Measurements from ENCODE around the gene TFF3.
"Not testable (repeated sequence)": the region's sequence is repeated elsewhere in the genome, so short reads cannot be mapped to it uniquely, and the experiment has no call there.

The TFF3 gene

DNA sequence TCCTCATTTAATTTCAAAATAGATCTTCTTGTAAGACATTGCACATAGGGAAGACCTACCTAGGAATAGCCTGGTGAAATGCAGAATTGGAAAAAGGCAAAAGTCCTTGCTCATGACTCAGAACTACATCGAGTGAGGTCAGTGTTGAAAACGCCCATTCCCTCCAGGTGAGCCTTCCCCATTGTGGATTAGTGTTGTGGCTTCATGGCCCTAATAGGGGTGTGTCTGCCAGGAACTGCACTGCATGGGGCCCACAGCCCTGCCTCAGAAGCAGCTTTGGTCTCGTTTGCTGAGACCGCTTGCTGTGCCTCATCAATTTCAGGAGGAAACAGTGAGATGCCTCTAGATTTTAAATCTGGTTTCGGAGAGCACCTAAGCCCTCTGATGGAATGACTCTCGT is 17.0 kb downstream of the TFF3 start:
- H3K36me3 Mint-ChIP-seq (ENCODE audit: low read depth), result peaks cover 4% of the 10 kb centered on the region
- ATAC-seq, result no peak
- H3K27me3 Mint-ChIP-seq, result no peaks in the 10 kb centered on the region
- no peaks in the 10 kb centered on the region for H3K9me3 Mint-ChIP-seq
- DNase-seq, result no peak
- peaks cover 5% of the 10 kb centered on the region for H3K4me1 Mint-ChIP-seq
- H3K4me3 Mint-ChIP-seq, result no peak overlapping the region
- H3K27ac Mint-ChIP-seq, result no peak overlapping the region

DNA sequence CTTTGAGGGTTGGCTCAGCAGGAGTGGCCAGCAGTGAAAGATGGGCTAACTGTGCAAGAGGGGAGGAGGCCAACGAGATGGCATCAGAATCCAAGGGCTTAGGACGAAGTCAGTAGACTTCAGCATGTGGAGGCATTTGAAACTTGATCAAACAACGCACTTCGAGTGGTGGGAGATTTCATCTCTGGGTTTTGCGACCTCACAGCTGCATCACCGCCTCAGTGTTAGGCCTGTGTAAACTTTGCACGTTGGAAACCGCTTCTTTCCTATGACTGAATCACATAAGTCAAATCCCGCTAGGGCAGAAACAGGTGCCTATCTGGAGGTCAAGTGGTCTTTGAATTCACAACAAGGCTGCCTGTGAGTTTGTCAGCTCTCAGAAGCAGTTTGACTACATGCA is 17.8 kb downstream of the TFF3 start:
- Mint-ChIP-seq H3K27ac (no peak overlapping the region), H3K36me3 (ENCODE audit: low read depth) (peaks cover 4% of the 10 kb centered on the region), H3K4me1 (peaks cover 5% of the 10 kb centered on the region)

DNA sequence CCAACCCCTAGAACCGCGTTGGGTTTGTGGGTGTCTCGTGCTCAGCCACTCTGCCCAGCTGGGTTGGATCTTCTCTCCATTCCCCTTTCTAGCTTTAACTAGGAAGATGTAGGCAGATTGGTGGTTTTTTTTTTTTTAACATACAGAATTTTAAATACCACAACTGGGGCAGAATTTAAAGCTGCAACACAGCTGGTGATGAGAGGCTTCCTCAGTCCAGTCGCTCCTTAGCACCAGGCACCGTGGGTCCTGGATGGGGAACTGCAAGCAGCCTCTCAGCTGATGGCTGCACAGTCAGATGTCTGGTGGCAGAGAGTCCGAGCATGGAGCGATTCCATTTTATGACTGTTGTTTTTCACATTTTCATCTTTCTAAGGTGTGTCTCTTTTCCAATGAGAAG is 18.7 kb downstream of the TFF3 start:
- H3K27ac Mint-ChIP-seq, result no peak overlapping the region
- no peaks in the 10 kb centered on the region for H3K27me3 Mint-ChIP-seq
- H3K36me3 Mint-ChIP-seq (ENCODE audit: low read depth), result peaks cover 4% of the 10 kb centered on the region
- H3K4me1 Mint-ChIP-seq, result peaks cover 5% of the 10 kb centered on the region
- ATAC-seq, result no peak
- DNase-seq, result no peak
- H3K4me3 Mint-ChIP-seq, result no peak overlapping the region
- no peaks in the 10 kb centered on the region for H3K9me3 Mint-ChIP-seq

More for the DNA sequence above, 17.8 kb downstream of the TFF3 start:
- no peak for DNase-seq
- H3K27me3 Mint-ChIP-seq, result no peaks in the 10 kb centered on the region
- H3K9me3 Mint-ChIP-seq, result no peaks in the 10 kb centered on the region
- no peak overlapping the region for H3K4me3 Mint-ChIP-seq
- no peak for ATAC-seq

DNA sequence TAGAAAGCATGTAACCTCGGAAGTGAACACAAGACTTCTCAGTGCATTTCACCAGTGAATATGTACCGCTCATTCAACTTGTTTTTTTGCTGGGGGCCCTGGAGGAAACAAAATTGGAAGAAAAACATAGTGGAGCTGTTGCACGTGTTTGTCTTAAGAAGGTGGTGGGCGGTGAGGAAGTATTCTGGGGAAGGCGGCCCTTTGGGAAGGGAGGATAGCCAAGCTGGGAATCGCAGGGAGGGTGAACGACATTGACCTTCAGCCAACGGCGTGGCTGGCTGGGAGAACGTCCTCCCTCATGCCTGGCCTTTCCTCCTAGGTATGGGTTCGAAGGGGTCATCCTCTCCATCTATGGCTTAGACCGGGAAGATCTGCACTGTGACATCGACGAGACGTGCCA is 19.4 kb downstream of the TFF3 start:
- no peak for DNase-seq
- no peaks in the 10 kb centered on the region for H3K27me3 Mint-ChIP-seq
- H3K36me3 Mint-ChIP-seq (ENCODE audit: low read depth), result peaks cover 4% of the 10 kb centered on the region
- ATAC-seq, result no peak
- no peaks in the 10 kb centered on the region for H3K9me3 Mint-ChIP-seq
- no peak overlapping the region for H3K27ac Mint-ChIP-seq
- no peak overlapping the region for H3K4me3 Mint-ChIP-seq
- H3K4me1 Mint-ChIP-seq, result peaks cover 5% of the 10 kb centered on the region

DNA sequence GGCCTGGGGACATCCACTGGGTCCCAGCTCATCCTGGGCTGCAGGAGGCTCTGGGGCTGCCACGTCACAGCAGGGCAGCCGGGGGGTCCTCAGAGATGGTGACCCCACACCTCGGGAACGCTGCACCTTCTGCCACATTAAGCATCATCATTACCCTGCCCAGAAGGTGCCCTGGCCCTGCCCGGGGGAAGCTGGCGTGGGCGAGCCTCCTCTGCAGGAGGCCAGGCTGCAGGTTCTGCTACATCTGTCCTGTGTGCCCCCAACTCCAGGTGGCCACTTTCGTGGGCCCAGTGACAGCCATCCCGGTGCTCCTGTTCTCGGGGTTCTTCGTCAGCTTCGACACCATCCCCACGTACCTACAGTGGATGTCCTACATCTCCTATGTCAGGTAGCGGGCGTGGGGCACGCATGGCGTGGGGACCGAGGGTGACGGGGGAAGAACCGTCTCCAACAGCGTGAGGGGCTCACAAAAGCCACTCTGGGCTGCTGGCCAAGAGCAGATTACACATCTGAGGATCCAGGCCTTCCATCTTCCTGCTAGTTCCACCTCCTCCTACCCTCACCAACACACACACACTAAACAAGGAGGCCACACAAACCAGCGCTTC is 20.8 kb downstream of the TFF3 start:
- H3K4me3 Mint-ChIP-seq, result no peak overlapping the region
- H3K27ac Mint-ChIP-seq, result no peak overlapping the region

DNA sequence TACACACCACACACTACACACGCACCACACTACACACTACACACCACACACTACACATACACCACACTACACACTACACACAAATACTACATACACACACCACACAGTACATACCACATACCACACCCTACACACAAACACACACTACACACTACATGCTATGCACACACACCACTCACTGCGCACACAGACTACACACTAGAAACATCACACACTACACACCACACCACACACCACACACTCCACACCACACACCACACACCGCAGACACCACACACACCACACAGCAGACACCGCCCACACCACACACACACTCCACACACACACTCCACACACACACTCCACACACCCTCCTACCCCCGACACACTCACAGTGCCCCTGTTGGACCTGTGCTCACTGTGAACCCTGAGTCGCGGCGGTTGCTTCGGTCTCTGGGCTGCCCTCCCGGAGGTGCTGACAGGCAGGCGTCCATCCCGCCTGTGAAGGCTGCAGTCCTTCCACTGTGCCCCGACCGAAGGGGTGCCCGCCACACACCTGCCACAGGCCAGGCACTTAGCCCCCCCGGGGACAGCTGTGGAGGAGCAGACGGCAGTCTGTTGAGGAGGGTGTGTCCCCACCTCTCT is 21.4 kb downstream of the TFF3 start:
- no peak for ATAC-seq
- Mint-ChIP-seq H3K36me3 (ENCODE audit: low read depth) (peaks cover 9% of the 10 kb centered on the region), H3K4me1 (no peaks in the 10 kb centered on the region), H3K27me3 (no peaks in the 10 kb centered on the region), H3K4me3 (no peak overlapping the region), H3K9me3 (no peaks in the 10 kb centered on the region), H3K27ac (no peak overlapping the region)
- no peak for DNase-seq

More for the DNA sequence above, 20.8 kb downstream of the TFF3 start:
- Mint-ChIP-seq H3K9me3 (no peaks in the 10 kb centered on the region), H3K36me3 (ENCODE audit: low read depth) (peaks cover 4% of the 10 kb centered on the region), H3K27me3 (no peaks in the 10 kb centered on the region), H3K4me1 (peaks cover 4% of the 10 kb centered on the region)
- ATAC-seq (no peak), DNase-seq (no peak)

DNA sequence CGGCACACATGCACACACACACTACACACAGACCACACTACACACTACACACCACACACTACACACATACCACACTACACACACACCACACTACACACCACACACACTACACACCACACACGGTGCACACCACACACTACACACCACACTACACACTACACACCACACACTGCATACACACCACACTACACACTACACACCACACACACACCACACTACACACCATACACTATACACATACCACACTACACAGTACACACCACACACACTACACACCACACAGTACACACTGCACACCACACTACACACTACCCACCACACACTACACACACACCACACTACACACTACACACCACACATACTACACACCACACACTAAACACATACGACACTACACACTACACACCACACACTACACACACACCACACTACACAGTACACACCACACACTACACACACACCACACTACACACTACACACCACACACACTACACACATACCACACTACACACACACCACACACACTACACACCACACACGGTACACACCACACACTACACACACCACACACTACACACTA is 22.6 kb downstream of the TFF3 start:
- H3K4me3 Mint-ChIP-seq, H3K27me3 Mint-ChIP-seq, H3K9me3 Mint-ChIP-seq, ATAC-seq, DNase-seq, H3K27ac Mint-ChIP-seq, H3K4me1 Mint-ChIP-seq: not testable (repeated sequence)
- peaks cover 10% of the 10 kb centered on the region for H3K36me3 Mint-ChIP-seq (ENCODE audit: low read depth)

DNA sequence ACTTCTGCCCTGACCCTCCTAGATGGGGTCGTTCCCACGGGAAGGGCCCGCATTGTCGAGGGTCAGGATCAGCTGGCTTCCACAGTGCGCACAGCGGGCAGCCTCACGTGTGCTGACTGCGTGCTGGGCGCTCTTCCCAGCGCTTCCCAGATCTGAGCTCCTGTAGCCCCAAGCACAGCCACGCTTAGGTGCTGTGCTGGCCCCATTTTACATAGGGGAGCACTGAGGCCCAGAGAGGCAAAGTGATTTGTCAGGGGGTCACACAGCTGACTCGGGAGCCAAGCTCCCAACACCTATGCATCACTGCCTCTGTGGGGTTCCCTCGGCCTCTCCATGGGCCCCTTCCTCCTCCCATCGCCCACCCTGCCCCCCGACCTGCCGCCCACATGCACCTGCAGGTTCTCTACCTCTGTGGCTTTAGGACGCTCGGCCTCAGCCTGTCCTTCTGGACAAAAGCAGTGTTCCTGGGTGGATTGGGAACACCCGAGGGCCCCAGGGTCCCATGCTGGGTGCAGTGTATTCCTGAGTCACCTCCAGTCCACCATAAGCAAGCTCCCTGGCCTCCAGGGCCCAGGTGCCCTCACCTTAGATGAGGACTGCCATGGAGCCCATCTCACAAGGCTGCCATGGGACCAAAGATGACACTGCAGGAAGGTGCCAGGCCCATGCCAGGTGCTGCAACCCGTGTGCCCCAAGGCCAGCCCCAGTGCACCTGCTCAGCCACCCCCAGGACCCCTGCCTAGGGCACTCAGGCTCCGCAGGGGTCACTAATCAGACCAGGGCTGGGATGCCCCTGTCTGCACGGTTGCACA is 23.3 kb downstream of the TFF3 start:
- Mint-ChIP-seq H3K9me3 (no peaks in the 10 kb centered on the region), H3K27me3 (no peaks in the 10 kb centered on the region), H3K36me3 (ENCODE audit: low read depth) (peaks cover 11% of the 10 kb centered on the region), H3K4me1 (no peaks in the 10 kb centered on the region), H3K4me3 (no peak overlapping the region), H3K27ac (no peak overlapping the region)
- ATAC-seq, result peak; percentile 18
- no peak for DNase-seq

DNA sequence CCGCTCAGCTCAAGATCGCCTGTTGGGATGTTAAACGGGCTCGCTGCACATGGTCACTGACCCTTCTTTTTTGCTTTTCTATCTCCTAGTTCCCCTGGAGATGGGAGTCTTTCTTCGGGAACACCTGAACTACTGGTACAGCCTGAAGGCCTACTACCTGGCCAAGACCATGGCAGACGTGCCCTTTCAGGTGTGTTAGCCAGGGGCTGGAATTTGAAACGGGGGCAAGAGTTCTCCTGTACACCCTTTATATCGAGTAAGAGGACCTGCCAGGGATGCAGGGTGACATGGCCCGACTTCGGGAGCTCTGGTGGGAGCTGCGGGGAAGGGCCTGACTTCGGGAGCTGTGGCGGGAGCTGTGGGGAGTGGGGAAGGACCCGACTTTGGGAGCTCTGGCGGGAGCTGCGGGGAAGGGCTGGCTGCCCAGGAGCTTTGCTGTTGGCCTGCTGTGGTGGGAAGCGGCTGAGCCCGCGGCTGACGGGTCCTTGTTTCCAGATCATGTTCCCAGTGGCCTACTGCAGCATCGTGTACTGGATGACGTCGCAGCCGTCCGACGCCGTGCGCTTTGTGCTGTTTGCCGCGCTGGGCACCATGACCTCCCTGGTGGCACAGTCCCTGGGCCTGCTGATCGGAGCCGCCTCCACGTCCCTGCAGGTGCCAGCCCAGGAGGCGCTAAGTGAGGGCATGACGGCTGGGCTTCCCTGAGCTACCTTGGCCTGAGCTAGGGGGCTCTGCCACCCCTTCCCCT is 24.0 kb downstream of the TFF3 start:
- DNase-seq (no peak), ATAC-seq (no peak)
- peaks cover 5% of the 10 kb centered on the region for H3K4me1 Mint-ChIP-seq
- no peak overlapping the region for H3K4me3 Mint-ChIP-seq
- no peak overlapping the region for H3K27ac Mint-ChIP-seq
- H3K36me3 Mint-ChIP-seq (ENCODE audit: low read depth), result peaks cover 14% of the 10 kb centered on the region
- H3K9me3 Mint-ChIP-seq, result no peaks in the 10 kb centered on the region
- H3K27me3 Mint-ChIP-seq, result no peaks in the 10 kb centered on the region

DNA sequence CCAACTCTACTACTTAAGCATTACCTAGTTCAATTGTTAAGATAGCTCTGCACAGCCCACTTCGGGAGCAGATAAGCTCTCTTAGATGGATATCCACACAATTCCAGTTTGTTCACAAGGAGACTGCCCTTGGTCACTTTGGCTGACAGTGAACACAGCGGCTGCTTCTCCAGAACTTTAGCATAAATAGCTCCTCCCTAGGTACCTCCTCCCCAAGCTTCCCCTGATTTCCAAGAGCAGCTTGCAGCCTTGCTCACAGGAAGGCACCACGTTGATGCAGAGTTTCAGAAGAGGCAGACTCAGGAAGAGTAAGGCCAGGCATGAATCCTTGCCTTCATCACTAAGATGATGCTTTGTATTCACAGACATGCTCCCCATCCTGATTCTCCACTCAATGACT is 24.7 kb downstream of the TFF3 start:
- DNase-seq (no peak), ATAC-seq (no peak)
- Mint-ChIP-seq H3K4me1 (peaks cover 11% of the 10 kb centered on the region), H3K36me3 (ENCODE audit: low read depth) (peaks cover 14% of the 10 kb centered on the region), H3K27me3 (no peaks in the 10 kb centered on the region), H3K27ac (no peak overlapping the region), H3K4me3 (no peak overlapping the region), H3K9me3 (no peaks in the 10 kb centered on the region)

DNA sequence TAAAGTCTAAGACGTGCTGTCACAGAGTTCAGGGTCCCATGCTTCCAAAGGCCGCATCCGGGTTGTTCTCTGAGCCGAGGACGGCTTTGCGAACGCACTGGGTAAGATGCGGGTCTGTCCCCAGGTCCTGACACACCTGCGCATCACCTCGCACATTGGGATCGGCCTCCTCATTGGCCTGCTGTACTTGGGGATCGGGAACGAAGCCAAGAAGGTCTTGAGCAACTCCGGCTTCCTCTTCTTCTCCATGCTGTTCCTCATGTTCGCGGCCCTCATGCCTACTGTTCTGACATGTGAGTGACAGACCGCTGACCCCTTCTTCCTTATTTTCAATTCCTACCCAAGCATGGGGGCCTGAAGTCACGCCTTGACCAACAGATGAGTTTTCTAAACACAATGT is 25.3 kb downstream of the TFF3 start:
- no peak for DNase-seq
- H3K36me3 Mint-ChIP-seq (ENCODE audit: low read depth), result peaks cover 12% of the 10 kb centered on the region
- ATAC-seq, result no peak
- H3K27me3 Mint-ChIP-seq, result no peaks in the 10 kb centered on the region
- H3K9me3 Mint-ChIP-seq, result no peaks in the 10 kb centered on the region
- H3K4me1 Mint-ChIP-seq, result peaks cover 11% of the 10 kb centered on the region
- no peak overlapping the region for H3K4me3 Mint-ChIP-seq
- no peak overlapping the region for H3K27ac Mint-ChIP-seq

DNA sequence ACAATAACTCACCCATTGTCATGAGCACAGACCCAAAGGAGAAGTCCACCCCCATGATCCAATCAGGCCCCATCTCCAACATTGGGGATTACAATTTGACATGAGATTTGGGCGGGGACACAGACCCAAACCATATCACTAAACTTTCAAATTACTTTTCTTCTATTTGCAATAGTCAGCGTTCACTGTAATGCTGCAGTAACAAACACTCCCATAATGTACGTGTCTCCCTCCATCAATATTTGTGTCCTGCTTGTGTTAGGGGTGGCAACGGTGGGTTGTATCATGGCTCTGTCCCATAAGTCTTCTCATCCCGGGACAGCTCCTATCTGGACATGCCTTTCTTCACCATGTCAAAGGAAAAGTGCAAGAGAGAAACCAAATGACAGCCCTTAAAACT is 26.2 kb downstream of the TFF3 start:
- H3K4me1 Mint-ChIP-seq, result peaks cover 11% of the 10 kb centered on the region
- no peak for DNase-seq
- H3K27me3 Mint-ChIP-seq, result no peaks in the 10 kb centered on the region
- H3K4me3 Mint-ChIP-seq, result no peak overlapping the region
- no peaks in the 10 kb centered on the region for H3K9me3 Mint-ChIP-seq
- no peak overlapping the region for H3K27ac Mint-ChIP-seq
- H3K36me3 Mint-ChIP-seq (ENCODE audit: low read depth), result peaks cover 10% of the 10 kb centered on the region
- no peak for ATAC-seq

DNA sequence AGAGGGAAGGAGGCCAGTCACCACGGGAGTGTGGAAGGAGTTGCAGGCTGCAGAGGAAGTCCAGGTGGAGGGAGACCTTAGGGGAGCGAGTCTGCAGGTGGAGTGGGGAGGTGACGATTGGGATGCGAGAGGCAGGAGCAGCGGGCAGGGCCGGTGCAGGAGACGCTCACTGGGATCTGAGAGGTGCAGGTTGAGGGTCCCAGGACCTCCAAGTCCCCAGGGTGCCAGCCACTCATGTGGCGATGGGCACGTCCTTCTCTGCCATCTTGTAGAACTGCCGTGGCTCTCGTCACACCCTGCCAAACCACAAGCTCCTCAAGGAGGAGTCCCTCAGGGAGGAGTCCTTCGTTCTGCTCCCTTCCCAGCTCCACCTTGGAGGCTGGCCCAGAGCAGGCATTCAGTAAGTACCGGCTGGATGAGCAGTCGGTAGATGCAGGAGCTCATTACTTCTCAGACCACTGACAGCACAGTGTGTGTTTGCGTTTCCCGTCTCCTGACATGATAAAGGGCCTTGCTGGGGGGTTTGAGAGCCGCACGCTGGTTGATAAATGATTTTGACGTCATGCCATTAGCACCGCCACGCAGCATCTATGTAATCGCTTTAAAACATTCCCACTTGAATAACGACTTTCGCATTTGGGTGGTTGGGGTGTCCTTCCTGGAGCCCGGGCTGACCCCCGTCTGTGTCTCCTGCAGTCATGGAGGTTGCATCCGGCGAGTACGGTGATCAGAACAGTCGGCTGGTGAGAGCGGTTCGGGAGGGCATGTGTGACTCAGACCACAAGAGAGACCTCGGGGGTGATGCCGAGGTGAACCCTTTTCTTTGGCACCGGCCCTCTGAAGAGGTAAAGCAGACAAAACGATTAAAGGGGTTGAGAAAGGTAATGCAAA is 27.8 kb downstream of the TFF3 start:
- H3K4me1 Mint-ChIP-seq, result peaks cover 11% of the 10 kb centered on the region
- H3K27me3 Mint-ChIP-seq, result no peaks in the 10 kb centered on the region
- ATAC-seq (no peak), DNase-seq (no peak)
- H3K9me3 Mint-ChIP-seq, result no peaks in the 10 kb centered on the region
- H3K4me3 Mint-ChIP-seq, result no peak overlapping the region
- H3K36me3 Mint-ChIP-seq (ENCODE audit: low read depth), result peaks cover 10% of the 10 kb centered on the region
- H3K27ac Mint-ChIP-seq, result no peak overlapping the region

DNA sequence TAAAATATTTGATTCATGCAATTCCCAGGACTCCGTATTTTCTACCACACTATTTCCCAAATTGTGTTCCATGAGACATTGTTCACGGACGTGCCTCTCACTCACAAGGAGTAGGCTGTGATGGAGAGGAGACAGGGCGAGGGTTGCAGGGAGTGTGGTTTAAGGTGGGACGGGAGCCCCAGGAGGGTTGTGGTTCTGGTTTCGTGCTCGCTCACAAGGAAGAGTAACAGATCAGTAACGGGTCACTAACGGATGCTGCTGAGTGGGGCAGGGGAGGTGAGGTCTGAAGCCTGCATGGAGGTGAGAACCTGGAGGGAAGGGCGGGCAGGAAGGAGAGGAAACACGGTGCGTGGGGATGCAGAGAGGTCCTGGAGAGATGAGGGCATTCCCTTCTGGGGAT is 28.8 kb downstream of the TFF3 start:
- DNase-seq (no peak), ATAC-seq (no peak)
- Mint-ChIP-seq H3K36me3 (ENCODE audit: low read depth) (peaks cover 10% of the 10 kb centered on the region), H3K27ac (peak overlapping the region; percentile 25), H3K9me3 (no peaks in the 10 kb centered on the region), H3K27me3 (no peaks in the 10 kb centered on the region), H3K4me1 (peaks cover 11% of the 10 kb centered on the region), H3K4me3 (no peak overlapping the region)
